HG03432 (cell line): ENCODE results near the gene SCART1.
"Not testable (repeated sequence)": the region's sequence is repeated elsewhere in the genome, so short reads cannot be mapped to it uniquely, and the experiment has no call there.

Source experiments
- ATAC-seq: cut with Tn5 transposase; IDR thresholded peaks from one replicate; pipeline ENCODE4 v1.9.1; 2021; ENCODE audit warnings: mild to moderate bottlenecking, moderate library complexity; ENCODE audit not compliant: unreplicated experiment

SCART1 gene

GRCh38 chr10:133431888-133432613, 21.7 kb upstream of the SCART1 start:
- ATAC-seq: not testable (repeated sequence)

DNA sequence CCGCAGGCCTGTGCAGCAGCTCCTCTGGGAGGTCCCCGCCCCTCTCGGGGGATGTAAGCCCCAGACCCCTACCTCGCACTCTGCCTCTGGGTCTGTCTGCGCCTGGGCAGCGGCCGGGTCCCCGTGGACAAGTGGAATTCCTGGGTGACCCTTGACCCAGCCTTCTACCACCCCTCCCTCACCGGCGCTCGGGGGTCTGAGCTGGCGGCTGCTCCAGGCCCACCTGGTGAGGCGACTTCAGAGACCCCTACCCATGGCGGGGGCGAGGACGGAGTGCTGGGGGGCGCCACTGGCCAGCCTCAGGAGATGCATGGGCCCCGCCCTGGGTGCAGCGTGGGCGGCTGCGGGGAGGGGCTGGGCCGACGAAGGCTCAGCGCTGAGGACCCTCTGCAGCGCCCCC, 21.0 kb upstream of the SCART1 start:
- ATAC-seq: not testable (repeated sequence)

- ATAC-seq: peak; percentile 55
Observed at GRCh38 chr10:133438711-133439273, 15.0 kb upstream of the SCART1 start.

DNA sequence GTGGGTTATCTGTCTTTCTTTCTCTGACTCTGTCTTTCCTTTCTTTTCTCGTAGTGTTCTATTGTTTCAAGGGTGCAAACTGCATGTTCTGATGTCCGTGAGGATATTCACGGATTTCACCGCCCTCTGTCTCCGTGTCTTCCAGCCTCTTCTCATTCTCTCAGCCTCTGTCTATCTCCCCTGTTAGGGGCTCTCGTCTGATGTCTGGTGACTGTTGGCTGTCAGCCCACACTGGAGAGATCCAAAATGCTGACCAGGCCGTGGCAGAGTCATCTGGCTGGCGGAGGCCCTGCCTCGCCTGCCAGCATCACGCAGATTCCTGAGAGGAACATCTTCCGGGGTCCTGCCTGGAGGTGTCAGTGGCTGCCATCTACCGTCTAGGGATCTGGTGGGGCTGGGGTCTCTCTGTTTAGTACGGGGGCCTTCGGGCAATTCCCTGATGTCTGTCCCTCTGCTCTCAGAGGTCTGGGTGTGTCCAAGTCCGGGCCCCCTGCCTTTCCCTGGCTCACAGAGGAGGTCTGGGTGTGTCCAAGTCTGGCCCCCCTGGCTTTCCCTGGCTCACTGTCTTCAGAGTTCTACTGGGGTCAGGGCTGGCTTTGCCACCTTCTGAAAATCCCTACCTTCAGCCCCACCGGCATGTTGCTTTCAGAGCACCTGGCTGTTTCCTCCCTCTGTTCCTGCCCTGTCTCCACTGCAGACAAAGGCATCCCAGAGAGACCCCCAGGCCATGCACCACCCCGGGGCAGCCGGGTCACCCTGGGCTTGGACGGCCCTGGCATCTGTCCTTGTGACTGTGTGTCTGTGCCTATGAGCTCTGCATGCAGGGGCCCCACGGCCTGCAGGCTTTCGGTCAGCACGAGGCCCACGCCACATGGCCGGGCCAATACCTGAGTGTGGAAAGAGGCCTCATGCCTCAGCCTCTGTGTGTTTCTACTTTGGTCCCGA, 14.0 kb upstream of the SCART1 start:
- ATAC-seq: no peak

DNA sequence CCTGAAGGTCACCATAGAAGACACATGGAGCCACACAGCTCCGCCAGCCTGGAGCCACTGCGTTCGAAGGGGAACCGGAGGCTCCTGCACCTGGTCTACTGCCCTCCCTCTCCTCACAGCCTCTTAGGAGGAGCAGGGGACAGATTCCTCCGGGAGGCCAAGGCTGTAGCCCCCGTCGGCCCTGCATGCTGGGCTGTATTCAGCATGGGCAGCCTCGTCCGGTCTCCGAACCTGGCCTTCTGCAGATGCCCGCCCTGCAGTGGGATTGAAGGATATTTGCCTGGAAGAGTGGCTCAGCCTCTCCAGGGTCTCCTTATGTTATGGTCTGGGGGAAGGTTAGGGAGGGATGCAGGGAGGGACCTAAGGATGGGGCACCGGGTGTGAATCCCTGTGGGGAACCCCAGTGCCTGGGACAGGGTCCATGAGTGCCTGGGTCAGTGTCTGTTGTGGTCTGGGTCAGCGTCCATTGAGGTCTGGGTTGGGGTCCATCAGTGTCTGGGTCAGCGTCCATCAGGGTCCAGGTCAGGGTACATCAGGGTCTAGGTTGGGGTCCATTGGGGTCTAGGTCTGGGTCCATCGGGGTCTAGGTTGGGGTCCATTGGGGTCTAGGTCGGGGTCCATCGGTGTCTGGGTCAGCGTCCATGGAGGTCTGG, 13.0 kb upstream of the SCART1 start:
- no peak for ATAC-seq

- ATAC-seq: not testable (repeated sequence)
Observed at GRCh38 chr10:133441356-133441755, 12.4 kb upstream of the SCART1 start.

DNA sequence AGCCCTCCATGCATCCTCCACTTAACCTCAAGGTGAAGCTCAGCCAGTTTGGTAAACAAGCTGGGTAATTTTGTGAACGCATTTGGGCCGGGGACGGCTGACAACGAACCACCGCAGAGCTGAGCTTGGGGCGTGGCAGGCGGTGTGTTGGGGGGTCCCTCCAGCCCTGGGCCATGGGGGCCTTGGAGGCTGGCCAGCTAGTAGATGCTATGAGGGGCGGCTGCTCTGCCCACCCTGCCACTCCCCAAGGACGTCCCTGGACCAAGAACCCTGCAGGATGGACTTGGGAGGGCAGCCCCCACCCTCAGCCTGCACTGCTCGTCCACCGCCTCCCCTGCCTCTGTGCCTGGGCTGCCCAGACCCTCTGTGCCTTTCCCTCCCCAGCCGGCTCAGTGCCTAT, 12.0 kb upstream of the SCART1 start:
- ATAC-seq: no peak

DNA sequence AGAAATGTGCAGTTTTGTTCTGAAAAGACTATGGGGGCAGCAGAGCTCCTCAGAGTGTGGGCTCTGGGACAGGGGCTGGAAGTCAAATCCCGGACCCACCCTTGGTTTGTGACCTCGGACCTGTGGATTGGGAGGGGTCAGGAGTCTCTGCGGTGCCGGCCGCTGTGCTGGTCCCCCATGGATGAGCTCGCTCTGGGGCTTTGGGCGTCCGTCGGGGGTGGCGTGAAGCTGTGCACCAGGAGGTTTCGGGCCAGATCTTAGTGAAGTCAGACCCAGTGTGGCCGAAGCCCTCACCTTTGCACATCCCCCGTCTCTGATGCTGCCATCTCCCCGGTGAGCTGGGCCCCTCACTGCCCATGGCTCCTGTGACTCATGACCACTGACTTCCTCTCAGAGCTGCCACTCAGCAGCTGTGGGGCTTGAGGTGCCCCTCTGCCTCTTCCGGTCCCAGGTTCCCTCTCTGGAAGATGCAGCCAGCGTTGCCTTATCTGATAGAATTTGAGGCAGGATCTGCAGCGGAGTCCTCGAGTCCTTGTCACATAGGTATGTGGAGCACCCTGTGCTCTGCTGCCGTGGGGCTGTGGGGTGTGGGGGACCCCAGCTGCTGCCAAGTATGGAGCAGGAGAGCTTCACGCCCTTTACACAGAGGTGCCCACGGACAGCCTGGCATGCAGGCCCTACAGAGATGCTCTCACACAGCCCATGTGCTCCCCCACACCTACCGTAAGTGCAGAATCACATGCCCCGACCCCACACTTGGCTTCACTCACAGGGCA, 11.4 kb upstream of the SCART1 start:
- ATAC-seq: no peak

DNA sequence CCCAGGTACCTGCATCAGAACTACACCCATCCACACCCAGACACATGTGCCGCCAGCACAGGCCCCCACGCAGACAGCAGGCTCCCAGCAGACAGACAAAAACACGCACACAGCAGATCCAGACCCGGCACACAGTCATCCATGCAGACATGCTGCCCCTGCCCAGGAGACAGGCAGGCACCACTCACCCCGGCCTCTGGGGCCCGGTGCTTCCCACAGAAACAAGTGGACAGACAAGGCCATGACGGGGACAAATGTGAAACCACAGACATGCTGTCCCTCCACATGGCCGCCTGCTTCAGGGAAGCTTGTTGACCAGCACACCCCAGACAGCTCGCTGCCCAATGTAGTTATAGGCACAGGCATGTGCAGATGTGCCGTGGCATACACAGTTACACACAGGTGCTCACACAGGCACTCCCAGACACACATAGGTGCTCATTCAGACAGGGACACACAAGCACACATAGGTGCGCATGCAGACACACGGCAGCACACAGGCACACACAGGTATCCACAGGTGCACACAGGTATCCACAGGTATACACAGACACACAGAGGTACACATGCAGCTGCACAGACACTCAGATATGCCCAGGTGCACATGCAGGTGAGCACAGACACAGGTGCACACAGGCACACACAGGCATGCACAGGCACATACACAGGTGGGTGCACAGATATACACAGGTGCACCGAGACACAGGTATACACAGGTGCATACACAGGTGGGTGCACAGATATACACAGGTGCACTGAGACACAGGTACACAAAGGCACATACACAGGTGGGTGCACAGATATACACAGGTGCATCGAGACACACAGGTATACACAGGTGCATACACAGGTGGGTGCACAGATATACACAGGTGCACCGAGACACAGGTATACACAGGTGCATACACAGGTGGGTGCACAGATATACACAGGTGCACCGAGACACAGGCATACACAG, 10.5 kb upstream of the SCART1 start:
- no peak for ATAC-seq

GRCh38 chr10:133444342-133445267, 9.1 kb upstream of the SCART1 start:
- no peak for ATAC-seq

DNA sequence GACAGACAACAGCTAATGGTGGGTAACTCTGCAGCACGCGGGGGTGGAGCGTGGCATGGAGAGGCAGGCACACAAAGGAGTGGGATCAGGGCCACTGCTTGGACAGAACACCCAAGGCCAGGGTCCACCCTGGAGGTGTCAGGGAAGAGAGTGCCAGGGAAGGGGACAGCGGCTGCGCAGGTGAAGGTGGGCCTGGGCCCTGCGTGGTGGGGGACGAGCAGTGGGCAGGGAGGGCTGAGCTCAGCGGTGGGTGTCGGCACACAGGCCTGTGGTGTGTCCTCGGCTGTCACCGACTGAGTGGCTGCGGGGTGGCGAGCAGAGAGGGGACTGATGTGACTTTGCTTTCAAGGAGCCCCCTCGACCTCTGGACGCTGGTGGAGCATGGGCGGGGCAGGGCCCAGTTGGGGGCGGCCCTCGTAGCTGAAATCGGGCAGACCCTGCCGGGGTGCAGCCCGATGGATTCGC, 8.4 kb upstream of the SCART1 start:
- ATAC-seq: no peak

DNA sequence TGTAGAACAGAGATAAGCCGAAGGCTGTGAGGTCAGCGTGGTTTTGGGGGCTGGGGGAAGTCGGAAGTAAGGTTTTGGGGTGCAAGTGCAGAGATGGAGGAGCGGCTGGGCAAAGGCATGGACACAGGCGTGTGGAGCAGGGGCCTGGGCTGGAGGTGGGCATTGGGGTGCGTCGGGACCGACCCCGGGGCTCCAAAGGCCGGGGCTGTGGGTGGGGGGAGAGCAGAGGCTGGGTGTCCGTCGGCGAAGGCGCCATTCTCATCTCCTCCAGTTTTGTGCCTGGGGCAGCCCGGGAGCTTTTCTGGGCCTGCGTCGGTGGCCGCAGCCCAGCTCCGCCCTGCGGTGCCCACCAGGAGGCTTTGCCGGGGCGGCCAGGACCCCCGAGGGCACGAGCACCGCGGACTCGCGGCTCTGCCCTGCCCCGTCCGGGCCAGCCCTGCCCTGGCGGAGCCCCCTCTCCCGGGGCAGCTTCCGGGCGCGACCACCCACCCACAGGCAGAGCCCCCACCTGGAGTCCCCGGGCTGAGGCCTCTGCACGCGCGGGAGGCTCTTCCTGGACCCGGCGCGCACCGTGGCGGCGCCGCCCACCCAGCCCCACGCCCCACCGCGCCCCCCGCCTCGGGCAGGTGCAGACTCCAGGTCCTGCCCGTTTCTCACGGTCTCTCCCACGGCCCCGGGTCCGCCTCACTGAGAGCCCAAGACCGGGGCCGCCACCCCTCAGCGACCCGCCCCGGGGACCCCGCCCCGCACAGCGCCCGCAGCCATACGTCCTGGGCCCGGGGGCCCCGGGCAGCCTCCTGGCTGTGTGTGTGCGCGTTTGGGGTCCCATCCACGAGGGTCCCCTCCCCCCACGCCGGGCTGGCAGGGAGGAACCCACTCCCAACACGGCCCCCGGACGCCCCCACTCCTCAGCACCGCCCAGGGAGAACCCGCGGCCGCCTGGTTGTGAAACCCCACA, 7.7 kb upstream of the SCART1 start:
- ATAC-seq: no peak

GRCh38 chr10:133446979-133447378, 6.8 kb upstream of the SCART1 start:
- no peak for ATAC-seq

- ATAC-seq: no peak
Observed at GRCh38 chr10:133448120-133448519, 5.6 kb upstream of the SCART1 start.

- no peak for ATAC-seq
Observed at GRCh38 chr10:133451346-133451745, 2.4 kb upstream of the SCART1 start.

- ATAC-seq: no peak
Observed at GRCh38 chr10:133452453-133452852, 1.3 kb upstream of the SCART1 start.
